Sigmoid colon (tissue), 7 donors: ENCODE data around the gene DAZL. TPM values are rescaled to one million over a fixed set of nuclear protein-coding genes. Genes with fewer than 3 reads are reported as not detected.

Experiments
- DNase-seq: peaks from one replicate; pipeline ENCODE4 v3.0.0-alpha.2; 2019
- H3K27ac ChIP-seq, 4 donors: fragments of 200-600 bp; sonication (generic); one replicate each; pipeline ENCODE4 v1.5.1; 2016 to 2019; ENCODE audit warnings: mild to moderate bottlenecking in 1 of 4
- H3K27me3 ChIP-seq, 3 donors: fragments of 200-600 bp; sonication (generic); one replicate each; pipeline ENCODE4 v1.5.1; 2019; ENCODE audit warnings: mild to moderate bottlenecking in 1 of 3
- H3K36me3 ChIP-seq, 4 donors: fragments of 200-600 bp; sonication (generic); one replicate each; pipeline ENCODE4 v1.5.1; 2016 to 2019
- H3K4me1 ChIP-seq, 4 donors: fragments of 200-600 bp; sonication (generic); one replicate each; pipeline ENCODE4 v1.5.1; 2017 to 2019
- H3K4me3 ChIP-seq, 4 donors: fragments of 200-600 bp; sonication (generic); one replicate each; pipeline ENCODE4 v1.5.1; 2017 to 2019; ENCODE audit warnings: mild to moderate bottlenecking in 2 of 4, moderate library complexity in 1 of 4
- H3K9me3 ChIP-seq, 4 donors: fragments of 200-600 bp in 3 of 4; sonication (generic) in 3 of 4; one replicate each; pipeline versions ENCODE4 v1.5.1 to v1.6.1; 2013 to 2019
- CTCF ChIP-seq, 4 experiments: fragments of 450-650 bp in 3 of 4; fragments of 200-600 bp in 1 of 4; IDR thresholded peaks; one replicate each; pipeline ENCODE4 v1.5.1; 2016 to 2019; ENCODE audit warnings: antibody characterized with exemption in 4 of 4, mild to moderate bottlenecking in 3 of 4, moderate library complexity in 2 of 4
- EP300 ChIP-seq, 4 donors: sonication (generic); formaldehyde crosslinking; IDR thresholded peaks; one replicate each; pipeline ENCODE4 v1.6.1; 2017; ENCODE audit warnings: antibody characterized with exemption in 4 of 4
- POLR2A ChIP-seq, 2 donors: fragments of 450-650 bp; IDR thresholded peaks; one replicate each; pipeline ENCODE4 v1.6.1; 2016; ENCODE audit warnings: antibody characterized with exemption in 2 of 2, mild to moderate bottlenecking in 2 of 2, moderate library complexity in 2 of 2
- POLR2AphosphoS5 ChIP-seq, 4 donors: sonication (generic); formaldehyde crosslinking; IDR thresholded peaks; one replicate each; pipeline ENCODE4 v1.6.1; 2017; ENCODE audit warnings: antibody characterized with exemption in 4 of 4
- WGBS, 2 donors: extraction: QIAGEN DNeasy Blood & Tissue Kit; methylation state at CpG; one replicate each; pipeline ENCODE4 v1.1.7; 2013; 5-methylcytosine and 5-hydroxymethylcytosine counted together
- intact Hi-C: fragments of 100-400 bp; cut with DNase I; formaldehyde crosslinking; loops from one replicate; pipeline ENCODE4 v1.15.1; 2023
- polyA plus RNA-seq, 3 donors: library from polyadenylated mRNA; stranded (reverse); fragments of 200-250 nt; gene quantifications; one replicate each; pipeline ENCODE4 v1.2.3, GENCODE V29; 2013
- total RNA-seq, 4 donors: library from RNA; depleted of rRNA; stranded (reverse); fragments of >200 nt; gene quantifications; one replicate each; pipeline ENCODE4 v1.1.0, GENCODE V29; 2016
- donor health status: healthy with polysubstance abuse.
- donor health status: Bipolar disorder and iron deficiency.
- donor health status: healthy.

The DAZL gene
- total and polyA plus RNA-seq, 7 donors: 0.12 to 0.66 (median 0.38) TPM; not detected in 3

DNA sequence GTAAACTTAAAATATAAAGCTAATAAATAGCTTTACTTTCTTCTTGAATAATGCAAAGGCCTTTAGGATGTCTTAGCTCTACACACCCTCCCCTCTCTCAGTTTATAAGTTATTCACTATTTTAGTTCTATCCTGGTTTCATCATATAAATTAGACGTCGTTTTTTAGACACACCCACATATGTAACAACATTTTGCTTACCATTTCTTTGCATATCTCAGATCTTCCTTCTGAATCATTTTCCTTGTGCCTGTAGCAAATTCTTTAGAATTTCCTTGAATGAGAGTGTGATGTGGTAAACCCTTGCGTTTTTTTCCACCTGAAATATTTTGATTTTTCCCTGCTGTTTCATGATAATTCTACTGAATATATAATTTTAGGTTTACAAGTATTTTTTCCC is 2.5 kb upstream of the DAZL start:
- Histone ChIP-seq H3K27ac (no peak overlapping the region), H3K4me1 (peaks cover 0 to 12% (median 0%) of the 10 kb centered on the region in 4 donors), H3K27me3 (no peaks in the 10 kb centered on the region), H3K4me3 (no peak overlapping the region), H3K9me3 (no peaks in the 10 kb centered on the region), H3K36me3 (no peaks in the 10 kb centered on the region)
- TF ChIP-seq CTCF (IDR thresholded peaks at IDR 0.05) (no peak), POLR2AphosphoS5 (IDR thresholded peaks at IDR 0.05) (no peak), EP300 (IDR thresholded peaks at IDR 0.05) (no peak), POLR2A (IDR thresholded peaks at IDR 0.05) (no peak)
- DNase-seq: no peak
- 36 to 66% methylated on average over 3 of the region's 3 CpGs for WGBS, 2 donors
- intact Hi-C loops: loop anchor here (5.0 kb wide), 1 partner anchor 425 kb away; no protein-coding TSS in a partner anchor

DNA sequence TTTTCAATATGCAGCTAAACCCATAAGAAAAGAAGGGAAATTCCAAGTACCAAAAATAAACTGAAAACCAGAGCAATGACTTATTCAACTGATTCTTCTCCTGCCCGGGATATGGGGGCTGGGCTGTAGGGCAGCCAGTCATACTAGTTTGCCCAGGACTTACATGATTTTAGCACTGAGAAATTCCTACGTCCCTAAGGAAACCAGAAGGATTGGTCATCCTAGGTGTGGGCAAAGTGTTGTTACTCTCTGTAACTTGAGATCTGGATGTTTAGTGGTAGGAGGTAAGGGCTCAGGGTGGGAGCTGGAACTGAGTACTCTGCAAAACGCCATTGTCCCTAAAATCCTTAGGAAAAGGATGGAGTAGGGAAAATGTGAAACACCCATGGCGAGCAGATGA is 1.2 kb upstream of the DAZL start:
- no peak for TF ChIP-seq POLR2AphosphoS5 (IDR thresholded peaks at IDR 0.05)
- no peak for TF ChIP-seq POLR2A (IDR thresholded peaks at IDR 0.05)
- no peak for TF ChIP-seq EP300 (IDR thresholded peaks at IDR 0.05)
- TF ChIP-seq CTCF (IDR thresholded peaks at IDR 0.05): no peak
- Histone ChIP-seq H3K9me3 (no peaks in the 10 kb centered on the region), H3K4me1 (peaks cover 0 to 12% (median 1%) of the 10 kb centered on the region in 4 donors), H3K4me3 (no peak overlapping the region), H3K27ac (no peak overlapping the region), H3K27me3 (no peaks in the 10 kb centered on the region), H3K36me3 (no peaks in the 10 kb centered on the region)
- intact Hi-C loops: loop anchor here (5.0 kb wide), 1 partner anchor 426 kb away; no protein-coding TSS in a partner anchor
- no peak for DNase-seq
- 82 to 92% methylated on average over 4 of the region's 4 CpGs for WGBS, 2 donors

DNA sequence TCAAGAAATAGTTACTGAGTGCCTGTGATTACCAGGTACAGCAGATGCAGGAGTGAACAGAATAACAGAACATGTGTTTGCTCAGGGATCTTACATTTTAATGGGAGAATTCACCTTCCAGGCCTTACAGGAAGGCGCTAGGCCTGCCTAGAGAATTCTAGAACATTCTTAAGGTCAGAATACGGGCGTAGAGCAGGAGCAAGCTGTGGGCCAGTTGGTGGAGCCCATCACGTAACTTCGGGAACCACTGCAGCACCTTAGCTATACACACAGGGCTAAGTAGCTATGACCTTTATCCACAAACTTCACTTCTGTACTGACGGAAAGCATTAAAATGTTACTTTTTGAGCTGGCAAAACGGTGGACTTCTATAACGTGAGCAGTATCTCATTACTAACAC is 743 bp upstream of the DAZL start:
- intact Hi-C loops: loop anchor here (5.0 kb wide), 1 partner anchor 426 kb away; no protein-coding TSS in a partner anchor
- WGBS, 2 donors: 93% methylated on average over 8 of the region's 8 CpGs
- H3K4me3 ChIP-seq: no peak overlapping the region
- no peaks in the 10 kb centered on the region for H3K36me3 ChIP-seq
- H3K27me3 ChIP-seq: no peaks in the 10 kb centered on the region
- TF ChIP-seq POLR2A (IDR thresholded peaks at IDR 0.05) (no peak), CTCF (IDR thresholded peaks at IDR 0.05) (no peak), POLR2AphosphoS5 (IDR thresholded peaks at IDR 0.05) (no peak), EP300 (IDR thresholded peaks at IDR 0.05) (no peak)
- no peak overlapping the region for H3K27ac ChIP-seq
- H3K4me1 ChIP-seq: peaks cover 0 to 12% (median 2%) of the 10 kb centered on the region in 4 donors
- H3K9me3 ChIP-seq: no peaks in the 10 kb centered on the region
- DNase-seq: no peak

- H3K27me3 ChIP-seq: no peaks in the 10 kb centered on the region
- H3K4me3 ChIP-seq: no peak overlapping the region
- intact Hi-C loops: loop anchor here (5.0 kb wide), 1 partner anchor 808 kb away; no protein-coding TSS in a partner anchor
- TF ChIP-seq EP300 (IDR thresholded peaks at IDR 0.05) (no peak), POLR2A (IDR thresholded peaks at IDR 0.05) (no peak), CTCF (IDR thresholded peaks at IDR 0.05) (no peak), POLR2AphosphoS5 (IDR thresholded peaks at IDR 0.05) (no peak)
- peak; percentile 55 for DNase-seq
- no peak overlapping the region for H3K27ac ChIP-seq
- H3K9me3 ChIP-seq: no peaks in the 10 kb centered on the region
- peaks cover 0 to 4% (median 0%) of the 10 kb centered on the region in 4 donors for H3K4me1 ChIP-seq
- 96 to 97% methylated on average over 33 of the region's 33 CpGs for WGBS, 2 donors
- no peaks in the 10 kb centered on the region for H3K36me3 ChIP-seq
Measured at GRCh38 chr3:16604433-16604832, 790 bp downstream of the DAZL start.

- Histone ChIP-seq H3K9me3 (no peaks in the 10 kb centered on the region), H3K36me3 (no peaks in the 10 kb centered on the region), H3K4me1 (peaks cover 0 to 4% (median 0%) of the 10 kb centered on the region in 4 donors), H3K27me3 (no peaks in the 10 kb centered on the region), H3K4me3 (no peak overlapping the region), H3K27ac (no peak overlapping the region)
- TF ChIP-seq POLR2AphosphoS5 (IDR thresholded peaks at IDR 0.05) (no peak), EP300 (IDR thresholded peaks at IDR 0.05) (no peak), CTCF (IDR thresholded peaks at IDR 0.05) (no peak), POLR2A (IDR thresholded peaks at IDR 0.05) (no peak)
- WGBS, 2 donors: 31 to 33% methylated on average over 3 of the region's 3 CpGs
- DNase-seq: no peak
- intact Hi-C loops: loop anchor here (5.0 kb wide), 1 partner anchor 811 kb away; no protein-coding TSS in a partner anchor
Measured at GRCh38 chr3:16601537-16602005, 3.7 kb downstream of the DAZL start.
